ENCODE data around the gene SMC1B. TPM values are rescaled to one million over a fixed set of nuclear protein-coding genes. Genes with fewer than 3 reads are reported as not detected.

Gene SMC1B
- total and polyA plus RNA-seq, 7 donors: not detected

DNA sequence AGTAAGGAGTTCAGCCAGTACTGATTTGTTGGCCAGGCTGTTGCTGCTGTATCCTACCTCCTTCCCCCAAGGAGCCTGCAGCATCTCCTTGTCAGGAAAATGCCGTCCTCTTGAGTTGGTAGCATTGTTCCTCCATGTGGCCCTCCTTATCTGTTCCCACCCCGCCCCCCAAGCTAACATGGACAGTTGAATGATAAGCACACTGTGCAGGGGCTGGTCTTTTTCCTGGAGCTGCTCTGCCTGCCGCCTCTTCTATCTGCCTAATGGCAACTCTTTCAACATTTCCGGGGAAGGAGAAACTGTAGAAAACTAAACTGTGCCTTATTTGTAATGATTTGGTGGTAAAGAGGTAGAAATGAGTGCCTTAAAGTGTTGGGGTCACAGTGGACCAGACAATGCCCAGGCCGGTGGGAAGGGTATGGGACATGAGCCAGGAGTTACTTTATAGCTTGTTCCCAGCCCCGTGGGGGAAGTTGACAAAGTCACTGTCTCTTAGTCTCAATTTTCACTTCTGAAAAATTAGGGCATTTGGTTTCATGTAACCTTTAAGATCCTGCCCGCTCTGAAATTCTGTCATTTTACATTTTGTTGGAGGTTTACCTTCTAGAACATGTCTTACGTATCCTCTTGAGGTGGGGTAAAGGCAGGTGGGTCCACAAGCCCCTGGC is 99.2 kb downstream of the SMC1B start:
- intact Hi-C loops (cut with DNase I): no loop called here
- H3K36me3 ChIP-seq (ENCODE audit: insufficient read depth in 1 of 2, low read depth in 1 of 2): no peaks in the 10 kb centered on the region

DNA sequence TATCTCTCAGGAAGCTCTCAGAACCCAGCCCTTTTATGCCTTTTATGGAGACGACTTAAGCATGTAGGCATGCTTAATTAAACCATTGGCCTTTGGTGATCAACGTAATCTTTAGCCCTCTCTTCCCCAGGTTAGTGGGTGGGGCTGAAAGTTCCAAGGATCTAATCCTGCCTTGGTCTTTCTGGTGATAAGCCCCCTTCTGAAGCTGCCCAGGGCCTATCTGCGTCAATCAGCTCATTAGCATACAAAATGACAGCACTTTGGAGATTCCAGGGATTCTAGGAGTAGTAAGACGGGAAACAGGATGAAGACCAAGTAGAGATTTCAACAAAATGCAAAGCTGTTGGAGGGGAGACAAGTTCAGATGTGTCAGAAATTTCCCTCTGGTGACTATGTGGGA is 100.5 kb downstream of the SMC1B start:
- Histone ChIP-seq H3K27ac (no peak overlapping the region), H3K4me3 (no peak overlapping the region), H3K9me3 (no peaks in the 10 kb centered on the region), H3K4me1 (peaks cover 30% of the 10 kb centered on the region), H3K36me3 (ENCODE audit: insufficient read depth in 1 of 2, low read depth in 1 of 2) (no peaks in the 10 kb centered on the region), H3K27me3 (ENCODE audit: insufficient read depth in 3 of 3, low read length in 2 of 3) (no peaks in the 10 kb centered on the region)
- ATAC-seq (no peak), DNase-seq (no peak)
- intact Hi-C loops (cut with DNase I): no loop called here
- TF ChIP-seq CTCF (IDR thresholded peaks at IDR 0.05): no peak
- WGBS, 3 donors: 59 to 78% (median 71%) methylated on average over 4 of the region's 4 CpGs

More for the DNA sequence above, 99.2 kb downstream of the SMC1B start:
- WGBS, 3 donors: 62 to 75% (median 64%) methylated on average over 8 of the region's 8 CpGs
- peak overlapping the region; percentile 31 for H3K27ac ChIP-seq
- H3K4me1 ChIP-seq: peaks cover 43% of the 10 kb centered on the region
- no peak for DNase-seq
- no peak for TF ChIP-seq CTCF (IDR thresholded peaks at IDR 0.05)
- no peaks in the 10 kb centered on the region for H3K27me3 ChIP-seq (ENCODE audit: insufficient read depth in 3 of 3, low read length in 2 of 3)
- no peak for ATAC-seq
- no peaks in the 10 kb centered on the region for H3K9me3 ChIP-seq
- H3K4me3 ChIP-seq: no peak overlapping the region

DNA sequence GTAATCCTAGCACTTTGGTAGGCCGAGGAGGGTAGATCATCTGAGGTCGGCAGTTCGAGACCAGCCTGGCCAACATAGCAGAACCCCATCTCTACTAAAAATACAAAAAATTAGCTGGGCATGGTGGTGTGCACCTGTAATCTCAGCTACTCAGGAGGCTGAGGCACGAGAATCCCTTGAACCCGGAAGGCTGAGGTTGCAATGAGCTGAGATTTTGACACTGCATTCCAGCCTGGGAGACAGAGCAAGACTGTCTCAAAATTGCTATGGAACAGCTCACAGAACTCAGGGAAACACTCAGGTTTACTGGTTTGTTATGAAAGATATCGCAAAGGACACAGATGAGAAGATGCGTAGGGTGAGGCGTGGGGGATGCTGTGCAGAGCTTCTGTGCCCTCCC is 101.0 kb downstream of the SMC1B start:
- Histone ChIP-seq H3K27me3 (ENCODE audit: insufficient read depth in 3 of 3, low read length in 2 of 3) (no peaks in the 10 kb centered on the region), H3K9me3 (no peaks in the 10 kb centered on the region), H3K36me3 (ENCODE audit: insufficient read depth in 1 of 2, low read depth in 1 of 2) (no peaks in the 10 kb centered on the region), H3K4me1 (peaks cover 26% of the 10 kb centered on the region), H3K4me3 (no peak overlapping the region), H3K27ac (no peak overlapping the region)
- DNase-seq: no peak
- no peak for ATAC-seq
- TF ChIP-seq CTCF (IDR thresholded peaks at IDR 0.05): no peak
- intact Hi-C loops (cut with DNase I): no loop called here
- 78 to 86% (median 82%) methylated on average over 8 of the region's 8 CpGs for WGBS, 3 donors

GRCh38 chr22:45310977-45311531 is 102.3 kb downstream of the SMC1B start:
- no peak for TF ChIP-seq CTCF (IDR thresholded peaks at IDR 0.05)
- peak overlapping the region; percentile 99 for H3K4me3 ChIP-seq
- no peaks in the 10 kb centered on the region for H3K36me3 ChIP-seq (ENCODE audit: insufficient read depth in 1 of 2, low read depth in 1 of 2)
- H3K9me3 ChIP-seq: no peaks in the 10 kb centered on the region
- intact Hi-C loops (cut with DNase I): no loop called here
- peaks cover 14% of the 10 kb centered on the region for H3K4me1 ChIP-seq
- ATAC-seq (no peak), DNase-seq (no peak)
- peak overlapping the region; percentile 92 for H3K27ac ChIP-seq
- H3K27me3 ChIP-seq (ENCODE audit: insufficient read depth in 3 of 3, low read length in 2 of 3): no peaks in the 10 kb centered on the region
- WGBS, 3 donors: 35 to 39% (median 36%) methylated on average over 14 of the region's 14 CpGs
